Endothelial cell of umbilical vein (primary cell): ENCODE results near the gene MEN1.

ENCODE experiments used
- CTCF ChIP-seq, 2 donors: IDR thresholded peaks; 1 replicate in 1 of 2; 2 replicates in 1 of 2; pipeline ENCODE4 v1.5.1; 2011; ENCODE audit warnings: low read length in 2 of 2, mild to moderate bottlenecking in 2 of 2, moderate library complexity in 2 of 2, control low read depth in 1 of 2, inconsistent platforms in 1 of 2, low read depth in 1 of 2; ENCODE audit not compliant: insufficient read depth in 1 of 2; ENCODE audit errors: extremely low read depth in 1 of 2
- MAX ChIP-seq: IDR thresholded peaks from 2 replicates; pipeline ENCODE4 v1.6.1; 2011; ENCODE audit not compliant: insufficient read depth, insufficient read length

DNA sequence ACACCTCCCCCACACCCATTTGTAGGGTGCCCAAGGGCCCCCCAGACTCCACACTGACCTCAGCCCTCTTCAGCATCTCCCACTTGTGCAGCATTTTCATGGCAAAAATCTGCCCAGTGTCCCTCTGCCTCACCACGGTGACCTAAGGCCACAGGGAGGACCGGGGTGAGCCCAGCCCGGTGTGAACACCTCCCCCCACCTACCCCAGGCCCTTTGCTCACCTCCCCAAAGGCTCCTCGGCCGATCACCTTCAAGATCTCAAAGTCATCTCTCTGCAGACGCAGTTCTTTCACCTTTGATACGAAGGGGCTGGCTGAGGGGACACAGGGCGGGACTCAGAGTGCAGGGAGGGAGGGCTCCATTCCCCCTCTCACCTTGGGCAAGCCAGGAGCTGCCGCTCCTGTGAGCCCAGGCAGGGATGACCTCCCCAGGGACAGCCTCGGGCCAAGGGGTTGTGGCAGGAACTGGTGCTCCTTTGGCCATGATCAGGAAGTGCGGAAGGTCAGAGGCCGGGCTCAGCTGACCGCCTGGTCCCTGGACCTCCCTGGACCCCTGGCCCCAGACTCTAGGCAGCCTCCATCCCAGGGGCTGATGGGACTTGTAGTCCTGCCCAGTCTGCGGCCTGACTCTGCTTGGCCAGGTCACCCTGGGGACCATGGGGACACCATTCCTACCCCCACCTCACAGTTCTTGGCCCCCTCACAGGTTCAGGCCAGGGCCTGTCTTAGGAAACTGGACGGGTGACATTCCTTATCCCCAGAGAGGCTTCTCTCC lies 31.4 kb upstream of the MEN1 start:
- TF ChIP-seq MAX (no peak), CTCF (IDR thresholded peaks at IDR 0.05; ENCODE audit: extremely low read depth in 1 of 2, insufficient read depth in 1 of 2, low read depth in 1 of 2, low read length in 2 of 2) (no peak)
